ENCODE results near the gene SGSH.

The SGSH gene

GRCh38 chr17:80196652-80197051 lies 23.5 kb downstream of the SGSH start:
- TF ChIP-seq Cebpa-rat (IDR thresholded peaks at IDR 0.05) = no peak
- Histone ChIP-seq H3K36me3 (peaks cover 0 to 3% (median 0%) of the 10 kb centered on the region in 11 experiments; a peak in 1 of 22 replicates), H3K4me3 (no peak overlapping the region), H3K27me3 (peaks cover 0 to 13% (median 2%) of the 10 kb centered on the region in 11 experiments; a peak in 4 of 22 replicates), H4K20me1 (0 out of 22 replicates have a peak, but pooled peaks cover 0 to 6% (median 0%) of the 10 kb centered on the region in 11 experiments), H3K4me2 (no peak overlapping the region), H3K4me1 (peaks cover 4 to 13% (median 7%) of the 10 kb centered on the region in 10 experiments; a peak in 17 of 20 replicates), H3K9me3 (replicated peaks in 1 of 11) (peaks cover 0 to 7% (median 0%) of the 10 kb centered on the region in 11 experiments; a peak in 3 of 22 replicates), H3K27ac (no peak overlapping the region), H3K9ac (no peak overlapping the region)

GRCh38 chr17:80195671-80196529 lies 24.2 kb downstream of the SGSH start:
- Histone ChIP-seq H3K4me3 (no peak overlapping the region), H3K4me1 (peaks cover 8 to 13% (median 12%) of the 10 kb centered on the region in 10 experiments; a peak in 17 of 20 replicates), H4K20me1 (0 out of 22 replicates have a peak, but pooled peaks cover 0 to 6% (median 0%) of the 10 kb centered on the region in 11 experiments), H3K27ac (no peak overlapping the region), H3K36me3 (no peaks in the 10 kb centered on the region), H3K9ac (no peak overlapping the region), H3K27me3 (peaks cover 0 to 16% (median 5%) of the 10 kb centered on the region in 11 experiments; a peak in 6 of 22 replicates), H3K9me3 (replicated peaks in 1 of 11) (peaks cover 0 to 7% (median 0%) of the 10 kb centered on the region in 11 experiments; a peak in 3 of 22 replicates), H3K4me2 (no peak overlapping the region)
- no peak for TF ChIP-seq Cebpa-rat (IDR thresholded peaks at IDR 0.05)

GRCh38 chr17:80195141-80195540 lies 25.0 kb downstream of the SGSH start:
- H3K27ac ChIP-seq = no peak overlapping the region
- 0 out of 22 replicates have a peak, but pooled peaks cover 0 to 6% (median 0%) of the 10 kb centered on the region in 11 experiments for H4K20me1 ChIP-seq
- H3K4me1 ChIP-seq = peaks cover 8 to 13% (median 12%) of the 10 kb centered on the region in 10 experiments; a peak in 17 of 20 replicates
- TF ChIP-seq Cebpa-rat (IDR thresholded peaks at IDR 0.05) = no peak
- H3K36me3 ChIP-seq = no peaks in the 10 kb centered on the region
- H3K4me3 ChIP-seq = no peak overlapping the region
- H3K4me2 ChIP-seq = no peak overlapping the region
- H3K9me3 ChIP-seq (replicated peaks in 1 of 11) = peaks cover 0 to 7% (median 0%) of the 10 kb centered on the region in 11 experiments; a peak in 3 of 22 replicates
- H3K27me3 ChIP-seq = peaks cover 0 to 16% (median 5%) of the 10 kb centered on the region in 11 experiments; a peak in 6 of 22 replicates
- no peak overlapping the region for H3K9ac ChIP-seq

DNA sequence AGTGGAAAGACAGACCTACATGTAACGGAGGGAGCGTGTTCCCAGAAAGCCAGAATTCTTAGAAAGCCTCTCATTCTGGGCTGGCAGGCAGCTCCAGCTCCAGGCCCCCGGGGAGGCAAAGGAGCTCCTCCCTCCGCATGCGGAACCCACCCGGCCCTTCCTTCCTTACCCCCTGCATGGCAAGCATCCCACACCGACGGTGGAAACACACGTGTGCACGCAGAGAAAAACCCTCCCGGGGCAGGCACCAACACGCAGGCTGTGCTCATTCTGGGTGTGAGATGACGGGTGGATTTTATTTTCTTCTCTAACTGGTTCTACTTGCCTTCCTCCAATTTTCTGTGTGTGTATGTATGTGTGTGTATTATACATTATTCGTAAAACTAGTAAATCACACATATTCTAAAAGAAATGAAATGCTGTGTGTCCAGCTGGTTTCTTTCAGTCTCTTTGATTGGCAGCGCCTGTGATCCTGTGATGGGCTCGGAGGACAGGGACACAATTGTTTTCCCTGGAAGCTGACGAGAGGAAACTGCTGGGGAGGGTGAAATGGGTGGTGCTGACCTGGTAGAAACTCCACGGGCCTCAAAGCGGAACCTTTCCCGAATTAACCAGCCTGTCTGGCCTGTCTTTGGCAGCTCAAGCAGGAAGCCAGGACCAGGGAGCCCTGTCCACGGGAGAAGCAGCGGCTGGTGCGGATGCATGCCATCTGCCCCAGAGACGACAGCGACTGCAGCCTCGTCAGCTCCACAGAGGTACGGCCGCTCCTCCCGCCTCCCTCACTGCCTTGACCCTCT lies 28.1 kb downstream of the SGSH start:
- Histone ChIP-seq H3K9me3 (replicated peaks in 1 of 11) (peaks cover 0 to 7% (median 0%) of the 10 kb centered on the region in 11 experiments; a peak in 3 of 22 replicates), H3K4me3 (no peak overlapping the region), H3K9ac (0 out of 22 replicates have a peak overlapping the region, but pooled peaks of 1 of the 11 experiments have one; percentile 6), H4K20me1 (0 out of 22 replicates have a peak, but pooled peaks cover 0 to 6% (median 0%) of the 10 kb centered on the region in 11 experiments), H3K27me3 (peaks cover 0 to 28% (median 16%) of the 10 kb centered on the region in 11 experiments; a peak in 13 of 22 replicates), H3K36me3 (no peaks in the 10 kb centered on the region), H3K27ac (no peak overlapping the region), H3K4me1 (peaks cover 13 to 35% (median 30%) of the 10 kb centered on the region in 10 experiments), H3K4me2 (peak overlapping the region in 9 of 11 experiments; percentile 3 to 55 (median 43); a peak in 16 of 22 replicates)
- no peak for TF ChIP-seq Cebpa-rat (IDR thresholded peaks at IDR 0.05)

- Histone ChIP-seq H3K9ac (no peak overlapping the region), H4K20me1 (0 out of 22 replicates have a peak, but pooled peaks cover 0 to 6% (median 0%) of the 10 kb centered on the region in 11 experiments), H3K27me3 (peaks cover 0 to 28% (median 16%) of the 10 kb centered on the region in 11 experiments; a peak in 13 of 22 replicates), H3K4me1 (peaks cover 21 to 44% (median 33%) of the 10 kb centered on the region in 10 experiments), H3K4me2 (peak overlapping the region in 9 of 11 experiments; percentile 3 to 55 (median 43); a peak in 14 of 22 replicates), H3K4me3 (no peak overlapping the region), H3K27ac (no peak overlapping the region), H3K9me3 (replicated peaks in 1 of 11) (peaks cover 0 to 7% (median 0%) of the 10 kb centered on the region in 11 experiments; a peak in 3 of 22 replicates), H3K36me3 (no peaks in the 10 kb centered on the region)
- no peak for TF ChIP-seq Cebpa-rat (IDR thresholded peaks at IDR 0.05)
Measured at GRCh38 chr17:80191192-80191591, 28.9 kb downstream of the SGSH start.

DNA sequence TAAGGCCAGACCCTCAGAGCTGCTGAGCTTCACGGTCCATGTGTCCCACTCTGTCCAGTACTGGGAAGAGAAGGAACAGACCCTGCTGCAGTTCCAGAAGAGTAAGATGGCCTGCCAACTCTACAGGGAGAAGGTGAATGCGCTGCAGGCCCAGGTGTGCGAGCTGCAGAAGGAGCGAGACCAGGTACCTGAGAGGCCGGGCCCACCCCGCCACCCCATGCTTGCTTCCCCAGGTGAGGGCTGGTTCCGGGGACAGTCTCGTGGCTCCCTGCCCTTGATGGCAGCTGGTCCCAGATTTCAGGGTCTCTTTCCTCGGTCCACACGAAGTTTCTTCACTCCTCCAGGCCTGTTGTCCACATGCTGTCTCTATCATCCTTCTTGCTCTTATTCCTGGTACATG lies 29.4 kb downstream of the SGSH start:
- Histone ChIP-seq H3K27me3 (peaks cover 0 to 28% (median 16%) of the 10 kb centered on the region in 11 experiments; a peak in 13 of 22 replicates), H3K36me3 (no peaks in the 10 kb centered on the region), H3K9ac (no peak overlapping the region), H3K4me2 (no peak overlapping the region), H4K20me1 (0 out of 22 replicates have a peak, but pooled peaks cover 0 to 4% (median 0%) of the 10 kb centered on the region in 11 experiments), H3K9me3 (replicated peaks in 1 of 11) (peaks cover 0 to 7% (median 0%) of the 10 kb centered on the region in 11 experiments; a peak in 3 of 22 replicates), H3K27ac (no peak overlapping the region), H3K4me1 (peaks cover 23 to 45% (median 33%) of the 10 kb centered on the region in 10 experiments), H3K4me3 (no peak overlapping the region)
- TF ChIP-seq Cebpa-rat (IDR thresholded peaks at IDR 0.05) = no peak

DNA sequence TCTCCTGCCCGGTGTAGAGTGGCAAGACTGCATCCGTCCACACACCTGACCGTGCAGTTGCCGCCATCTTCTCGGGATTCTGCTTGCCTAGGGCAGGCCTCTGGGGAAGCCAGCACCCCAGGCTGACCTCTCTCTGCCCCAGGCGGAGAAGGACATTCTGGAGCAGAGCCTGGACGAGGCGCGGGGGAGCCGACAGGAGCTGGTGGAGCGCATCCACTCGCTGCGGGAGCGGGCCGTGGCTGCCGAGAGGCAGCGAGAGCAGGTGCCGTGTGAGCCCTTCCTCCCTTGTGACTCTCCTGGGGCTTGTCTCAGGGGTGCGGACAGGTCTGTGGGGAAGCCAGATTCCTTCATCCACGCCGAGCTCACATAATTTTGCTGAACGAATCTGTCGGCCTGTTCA lies 30.5 kb downstream of the SGSH start:
- TF ChIP-seq Cebpa-rat (IDR thresholded peaks at IDR 0.05) = no peak
- peaks cover 0 to 28% (median 16%) of the 10 kb centered on the region in 11 experiments; a peak in 13 of 22 replicates for H3K27me3 ChIP-seq
- H3K36me3 ChIP-seq = no peaks in the 10 kb centered on the region
- peaks cover 23 to 45% (median 33%) of the 10 kb centered on the region in 10 experiments for H3K4me1 ChIP-seq
- peaks cover 0 to 5% (median 0%) of the 10 kb centered on the region in 11 experiments; a peak in 3 of 22 replicates for H3K9me3 ChIP-seq (replicated peaks in 1 of 11)
- H3K9ac ChIP-seq = no peak overlapping the region; a peak in 1 of 22 replicates
- no peak overlapping the region for H3K27ac ChIP-seq
- peak overlapping the region in 5 of 11 experiments; percentile 3 to 26 (median 18); a peak in 2 of 22 replicates for H3K4me2 ChIP-seq
- no peaks in the 10 kb centered on the region for H4K20me1 ChIP-seq
- no peak overlapping the region for H3K4me3 ChIP-seq

DNA sequence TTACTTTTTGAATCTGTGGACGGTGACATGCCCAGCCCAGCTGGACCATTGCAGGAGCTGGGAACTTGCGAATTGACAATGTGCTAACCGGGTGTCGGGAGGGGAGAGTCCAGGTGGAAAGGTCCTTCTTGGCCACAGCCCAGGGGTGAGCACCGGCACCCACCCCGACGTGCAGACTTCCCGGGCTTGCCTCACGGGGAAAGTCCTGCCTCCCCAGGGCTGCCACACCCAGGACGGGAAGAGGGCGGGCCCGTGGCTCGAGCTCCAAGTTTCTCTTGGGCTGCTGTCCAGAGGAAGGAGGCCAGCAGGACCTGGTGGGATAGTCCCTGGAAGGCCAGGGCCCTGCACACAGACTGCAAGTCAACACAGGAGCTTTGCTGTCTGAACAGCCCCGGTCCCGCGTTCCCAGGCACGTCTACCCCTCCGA lies 32.6 kb downstream of the SGSH start:
- H3K9me3 ChIP-seq (replicated peaks in 1 of 11) = no peaks in the 10 kb centered on the region
- H3K27me3 ChIP-seq = peaks cover 0 to 24% (median 16%) of the 10 kb centered on the region in 11 experiments; a peak in 13 of 22 replicates
- peak overlapping the region in 3 of 11 experiments; percentile 1 to 35 (median 22); a peak in 3 of 22 replicates for H3K27ac ChIP-seq
- H3K4me2 ChIP-seq = peak overlapping the region; percentile 41 to 63 (median 49)
- peaks cover 23 to 45% (median 33%) of the 10 kb centered on the region in 10 experiments for H3K4me1 ChIP-seq
- H3K9ac ChIP-seq = no peak overlapping the region
- no peak for TF ChIP-seq Cebpa-rat (IDR thresholded peaks at IDR 0.05)
- H3K4me3 ChIP-seq = no peak overlapping the region
- no peaks in the 10 kb centered on the region for H3K36me3 ChIP-seq
- H4K20me1 ChIP-seq = no peaks in the 10 kb centered on the region

All from BLaER1 treated with 17β-estradiol and CSF1 and Interleukin-3, amounts not matched to agents 10 nM and 100 nM (cell line).